H9 (cell line): ENCODE measurements around the gene ABCF2. TPM values are rescaled to one million over a fixed set of nuclear protein-coding genes. Genes with fewer than 3 reads are reported as not detected.

Experiments used
- DNase-seq: peaks from one replicate; pipeline ENCODE4 v3.0.0-alpha.2; 2017
- H2AFZ ChIP-seq: one replicate; pipeline ENCODE4 v1.6.1; 2013; ENCODE audit warnings: mild to moderate bottlenecking, low read length, control low read depth, moderate library complexity
- H2AK5ac ChIP-seq: 2 replicates; pipeline ENCODE4 v1.6.1; 2013; ENCODE audit warnings: low read length, control low read depth, mixed read lengths; ENCODE audit not compliant: insufficient read length
- H2BK120ac ChIP-seq: one replicate; pipeline ENCODE4 v1.6.1; 2013; ENCODE audit warnings: low read depth, mild to moderate bottlenecking, low read length, control low read depth, inconsistent platforms; ENCODE audit not compliant: poor library complexity, severe bottlenecking
- H2BK12ac ChIP-seq: 2 replicates; pipeline ENCODE4 v1.6.1; 2013; ENCODE audit warnings: low read length, control low read depth, mixed read lengths, low read depth; ENCODE audit not compliant: insufficient read length
- H2BK15ac ChIP-seq: 2 replicates; pipeline ENCODE4 v1.6.1; 2013; ENCODE audit warnings: low read depth, low read length, control low read depth
- H2BK20ac ChIP-seq: one replicate; pipeline ENCODE4 v1.6.1; 2013; ENCODE audit warnings: low read depth, mild to moderate bottlenecking, low read length, control low read depth, inconsistent platforms; ENCODE audit not compliant: poor library complexity, severe bottlenecking
- H2BK5ac ChIP-seq: 2 replicates; pipeline ENCODE4 v1.6.1; 2013; ENCODE audit warnings: low read length, control low read depth, mixed read lengths; ENCODE audit not compliant: insufficient read length
- H3K14ac ChIP-seq: 2 replicates; pipeline ENCODE4 v1.6.1; 2013; ENCODE audit warnings: low read length, control low read depth; ENCODE audit not compliant: insufficient read depth
- H3K18ac ChIP-seq: 2 replicates; pipeline ENCODE4 v1.6.1; 2013; ENCODE audit warnings: low read depth, mild to moderate bottlenecking, mixed read lengths, low read length, control low read depth; ENCODE audit not compliant: insufficient read length
- H3K23ac ChIP-seq: 2 replicates; pipeline ENCODE4 v1.6.1; 2013; ENCODE audit warnings: low read length, control low read depth, mixed read lengths, low read depth; ENCODE audit not compliant: insufficient read length
- H3K23me2 ChIP-seq: 2 replicates; pipeline ENCODE4 v1.6.1; 2013; ENCODE audit warnings: low read depth, mild to moderate bottlenecking, mixed read lengths, low read length, control low read depth; ENCODE audit not compliant: insufficient read length, poor library complexity, severe bottlenecking
- H3K27ac ChIP-seq: 2 replicates; pipeline ENCODE4 v1.5.1; 2013; ENCODE audit warnings: low read length, control low read depth, mixed read lengths, low read depth; ENCODE audit not compliant: insufficient read length
- H3K27me3 ChIP-seq: 2 replicates; pipeline ENCODE4 v1.6.1; 2013; ENCODE audit warnings: low read length, control low read depth, inconsistent platforms; ENCODE audit not compliant: insufficient read depth
- H3K4ac ChIP-seq: 2 replicates; pipeline ENCODE4 v1.6.1; 2013; ENCODE audit warnings: low read depth, mild to moderate bottlenecking, control low read depth, inconsistent platforms, low read length, moderate library complexity
- H3K4me1 ChIP-seq: 2 replicates; pipeline ENCODE4 v1.6.1; 2013; ENCODE audit warnings: low read length, control low read depth, inconsistent platforms; ENCODE audit not compliant: insufficient read depth
- H3K4me2 ChIP-seq: 2 replicates; pipeline ENCODE4 v1.6.1; 2013; ENCODE audit warnings: low read length, control low read depth, mixed read lengths; ENCODE audit not compliant: insufficient read length, insufficient read depth
- H3K56ac ChIP-seq: 2 replicates; pipeline ENCODE4 v1.6.1; 2013; ENCODE audit warnings: low read depth, mild to moderate bottlenecking, mixed read lengths, low read length, control low read depth; ENCODE audit not compliant: insufficient read length
- H3K79me1 ChIP-seq: 2 replicates; pipeline ENCODE4 v1.6.1; 2013; ENCODE audit warnings: low read depth, mild to moderate bottlenecking, moderate library complexity, low read length, control low read depth, inconsistent platforms; ENCODE audit not compliant: insufficient read depth, poor library complexity, severe bottlenecking
- H3K79me2 ChIP-seq: 2 replicates; pipeline ENCODE4 v1.6.1; 2013; ENCODE audit warnings: low read length, control low read depth, inconsistent platforms; ENCODE audit not compliant: insufficient read depth
- H3K9ac ChIP-seq: 2 replicates; pipeline ENCODE4 v1.6.1; 2013; ENCODE audit warnings: low read length, control low read depth, mixed read lengths; ENCODE audit not compliant: insufficient read length; ENCODE audit errors: extremely low read depth
- H3K9me3 ChIP-seq: one replicate; pipeline ENCODE4 v1.6.1; 2013; ENCODE audit warnings: low read depth, low read length, inconsistent platforms; ENCODE audit not compliant: control insufficient read depth
- H3T11ph ChIP-seq: one replicate; pipeline ENCODE4 v1.6.1; 2013; ENCODE audit warnings: mild to moderate bottlenecking, low read length, control low read depth, inconsistent platforms
- H4K20me1 ChIP-seq: one replicate; pipeline ENCODE4 v1.6.1; 2013; ENCODE audit not compliant: control insufficient read depth, insufficient read length, insufficient read depth
- H4K5ac ChIP-seq: 2 replicates; pipeline ENCODE4 v1.6.1; 2013; ENCODE audit warnings: low read depth, mild to moderate bottlenecking, mixed read lengths, low read length, control low read depth; ENCODE audit not compliant: insufficient read length
- H4K8ac ChIP-seq: replicated peaks from 2 replicates; pipeline ENCODE4 v1.6.1; 2013; ENCODE audit warnings: low read length, control low read depth, mixed read lengths, low read depth; ENCODE audit not compliant: insufficient read length
- H4K91ac ChIP-seq: 2 replicates; pipeline ENCODE4 v1.6.1; 2013; ENCODE audit warnings: low read depth, mild to moderate bottlenecking, moderate library complexity, mixed read lengths, low read length, control low read depth; ENCODE audit not compliant: insufficient read length
- H3K27ac Mint-ChIP-seq, 3 experiments: 2 replicates in 2 of 3; 3 replicates in 1 of 3; pipeline ENCODE4 v1.8.0; 2020 to 2021; ENCODE audit warnings: mixed read lengths in 3 of 3, mild to moderate bottlenecking in 1 of 3, moderate library complexity in 1 of 3
- H3K27me3 Mint-ChIP-seq: 2 replicates; pipeline ENCODE4 v1.8.0; 2021; ENCODE audit warnings: low read depth, mild to moderate bottlenecking, moderate library complexity, mixed read lengths
- H3K36me3 Mint-ChIP-seq, 3 experiments: 2 replicates in 2 of 3; 3 replicates in 1 of 3; pipeline ENCODE4 v1.8.0; 2020 to 2021; ENCODE audit warnings: low read depth in 3 of 3, mixed read lengths in 3 of 3; ENCODE audit not compliant: insufficient read depth in 1 of 3
- H3K4me1 Mint-ChIP-seq, 2 experiments: 2 replicates each; pipeline ENCODE4 v1.8.0; 2020; ENCODE audit warnings: mixed read lengths in 2 of 2
- H3K4me3 Mint-ChIP-seq, 2 experiments: 2 replicates in 1 of 2; 3 replicates in 1 of 2; pipeline ENCODE4 v1.8.0; 2020 to 2021; ENCODE audit warnings: mild to moderate bottlenecking in 2 of 2, mixed read lengths in 2 of 2, moderate library complexity in 1 of 2
- H3K9me3 Mint-ChIP-seq, 2 experiments: 2 replicates in 1 of 2; 3 replicates in 1 of 2; pipeline ENCODE4 v1.8.0; 2020; ENCODE audit warnings: mild to moderate bottlenecking in 2 of 2, mixed read lengths in 2 of 2, moderate library complexity in 1 of 2
- CTCF ChIP-seq: fragments of 200-600 bp; sonication (generic); conservative IDR thresholded peaks from 3 replicates; pipeline ENCODE4 v1.8.0; 2021; ENCODE audit warnings: antibody characterized with exemption, mild to moderate bottlenecking
- WGBS: extraction: QIAGEN DNeasy Blood & Tissue Kit; methylation state at CpG from one replicate; pipeline ENCODE4 v1.1.7; 2013; ENCODE audit warnings: missing lambda C conversion rate, low lambda C conversion rate, mixed read lengths; ENCODE audit not compliant: insufficient read length; ENCODE audit errors: extremely low coverage; 5-methylcytosine and 5-hydroxymethylcytosine counted together
- total RNA-seq: library from RNA; stranded (reverse); gene quantifications from 2 replicates; pipeline ENCODE4 v1.2.1, GENCODE V29; 2021

ABCF2 gene
- total RNA-seq, 1 experiment from 2014 or later: 70.1 TPM

- H3K27ac Mint-ChIP-seq: no peak overlapping the region
- no peaks in the 10 kb centered on the region; a peak in 1 of 5 replicates for H3K9me3 Mint-ChIP-seq
- H3K9ac ChIP-seq: no peak overlapping the region
- H4K5ac ChIP-seq: no peak overlapping the region
- H3K4ac ChIP-seq: no peak overlapping the region
- H3K27me3 ChIP-seq: peaks cover 19% of the 10 kb centered on the region; the same call in 1 of the 2 replicates
- H2BK120ac ChIP-seq: no peak overlapping the region
- WGBS: no CpG with 5 or more reads among the region's 4 CpGs
- H2AK5ac ChIP-seq: no peak overlapping the region
- H3K4me2 ChIP-seq: no peak overlapping the region
- H2BK5ac ChIP-seq: no peak overlapping the region
- no peak for DNase-seq
- H3K14ac ChIP-seq: no peak overlapping the region
- no peak for TF ChIP-seq CTCF
- H3K27me3 Mint-ChIP-seq: peaks cover 75% of the 10 kb centered on the region
- H3K9me3 ChIP-seq: no peaks in the 10 kb centered on the region
- peaks cover 12% of the 10 kb centered on the region for H3K23me2 ChIP-seq
- peaks cover 55 to 66% of the 10 kb centered on the region in 2 experiments for H3K4me1 Mint-ChIP-seq
- no peaks in the 10 kb centered on the region for H3K36me3 Mint-ChIP-seq
- no peak overlapping the region for H3K23ac ChIP-seq
- no peak overlapping the region for H4K8ac ChIP-seq
- no peak overlapping the region for H4K91ac ChIP-seq
- no peak overlapping the region for H2BK20ac ChIP-seq
- H3K4me1 ChIP-seq: peaks cover 4% of the 10 kb centered on the region; the same call in 1 of the 2 replicates
- no peak overlapping the region for H2BK12ac ChIP-seq
- peak overlapping the region in 1 of 2 experiments; percentile 92; a peak in 4 of 5 replicates for H3K4me3 Mint-ChIP-seq
- H3T11ph ChIP-seq: no peak overlapping the region
- no peaks in the 10 kb centered on the region for H3K79me2 ChIP-seq
- no peak overlapping the region for H3K18ac ChIP-seq
- no peak overlapping the region for H2AFZ ChIP-seq
- no peak overlapping the region for H3K56ac ChIP-seq
- no peak overlapping the region for H3K27ac ChIP-seq
- H4K20me1 ChIP-seq: no peaks in the 10 kb centered on the region
- H3K79me1 ChIP-seq: no peaks in the 10 kb centered on the region
- no peak overlapping the region for H2BK15ac ChIP-seq
These were observed 20.0 kb upstream of the ABCF2 start for GRCh38 chr7:151246851-151247580.
